ENCODE measurements around the gene VAV2. TPM values are rescaled to one million over a fixed set of nuclear protein-coding genes. Genes with fewer than 3 reads are reported as not detected.

Gene VAV2
- total RNA-seq, 1 donor from 2014 or later = 8.3 TPM

DNA sequence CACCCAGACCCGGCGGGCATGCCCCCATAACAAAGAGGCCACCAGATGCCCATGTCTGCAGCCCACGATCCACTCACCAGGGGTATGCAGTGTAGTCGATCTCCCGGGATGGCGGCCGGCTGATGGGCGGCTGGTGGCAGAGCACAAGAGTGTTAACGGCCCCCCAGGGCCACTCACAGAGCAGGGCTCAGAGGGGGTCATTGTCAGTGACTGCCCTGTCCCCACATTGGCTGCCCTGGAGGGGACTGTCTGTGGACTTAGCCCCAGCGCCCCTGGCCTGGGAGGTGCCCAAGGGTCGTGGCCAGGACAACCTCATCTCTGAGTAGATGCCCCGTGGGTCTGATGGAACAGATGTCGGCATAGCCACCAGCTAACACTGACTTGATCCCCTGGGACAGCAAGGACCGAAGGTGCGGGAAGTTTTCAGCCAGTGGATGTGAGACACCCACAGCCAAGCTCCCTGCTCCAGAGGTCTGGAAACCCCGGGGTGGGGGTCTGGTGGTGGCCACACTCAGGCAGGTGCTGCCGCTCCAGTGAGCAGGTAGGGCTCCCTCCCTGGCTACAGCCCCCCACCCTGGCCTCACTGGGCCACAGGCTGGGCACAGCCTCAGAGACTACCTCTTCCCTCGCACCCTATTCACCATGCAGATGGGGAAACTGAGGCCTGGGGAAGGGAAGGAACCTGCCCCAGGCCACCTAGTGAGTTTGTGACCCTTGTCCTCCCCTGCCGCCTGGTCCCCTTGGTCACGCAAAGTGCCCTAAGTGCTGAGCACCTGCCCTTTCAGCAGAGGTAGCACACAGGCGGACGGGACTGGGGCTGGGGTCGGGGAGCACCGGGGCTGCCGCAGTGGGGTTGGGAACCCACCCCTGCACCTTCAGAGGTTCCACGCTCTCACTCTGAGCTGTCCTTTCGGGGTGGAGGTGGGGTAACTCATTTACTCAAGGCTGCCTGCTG, 215.9 kb downstream of the VAV2 start:
- DNase-seq (ENCODE audit: extremely low spot score in 2 of 2) = no peak
- intact Hi-C loops (cut with DNase I) = no loop called here
- no peaks in the 10 kb centered on the region for H3K9me3 ChIP-seq
- peaks cover 0 to 27% of the 10 kb centered on the region in 2 donors for H3K36me3 ChIP-seq
- no peak for TF ChIP-seq POLR2A (IDR thresholded peaks at IDR 0.05)
- TF ChIP-seq CTCF (IDR thresholded peaks at IDR 0.05) = no peak
- no peak for TF ChIP-seq POLR2AphosphoS5 (IDR thresholded peaks at IDR 0.05; ENCODE audit: insufficient read depth in 1 of 2, low read depth in 1 of 2)
- no peak overlapping the region for H3K27ac ChIP-seq
- H3K27me3 ChIP-seq = no peaks in the 10 kb centered on the region
- H3K4me1 ChIP-seq = no peaks in the 10 kb centered on the region
- H3K4me3 ChIP-seq = no peak overlapping the region

GRCh38 chr9:133775291-133775690, 216.8 kb downstream of the VAV2 start:
- no peak for DNase-seq (ENCODE audit: extremely low spot score in 2 of 2)
- H3K27ac ChIP-seq = no peak overlapping the region
- H3K4me3 ChIP-seq = no peak overlapping the region
- peaks cover 0 to 27% of the 10 kb centered on the region in 2 donors for H3K36me3 ChIP-seq
- TF ChIP-seq POLR2AphosphoS5 (IDR thresholded peaks at IDR 0.05; ENCODE audit: insufficient read depth in 1 of 2, low read depth in 1 of 2) = no peak
- TF ChIP-seq POLR2A (IDR thresholded peaks at IDR 0.05) = no peak
- TF ChIP-seq CTCF (IDR thresholded peaks at IDR 0.05) = no peak
- no peaks in the 10 kb centered on the region for H3K27me3 ChIP-seq
- intact Hi-C loops (cut with DNase I) = no loop called here
- no peaks in the 10 kb centered on the region for H3K4me1 ChIP-seq
- H3K9me3 ChIP-seq = no peaks in the 10 kb centered on the region

DNA sequence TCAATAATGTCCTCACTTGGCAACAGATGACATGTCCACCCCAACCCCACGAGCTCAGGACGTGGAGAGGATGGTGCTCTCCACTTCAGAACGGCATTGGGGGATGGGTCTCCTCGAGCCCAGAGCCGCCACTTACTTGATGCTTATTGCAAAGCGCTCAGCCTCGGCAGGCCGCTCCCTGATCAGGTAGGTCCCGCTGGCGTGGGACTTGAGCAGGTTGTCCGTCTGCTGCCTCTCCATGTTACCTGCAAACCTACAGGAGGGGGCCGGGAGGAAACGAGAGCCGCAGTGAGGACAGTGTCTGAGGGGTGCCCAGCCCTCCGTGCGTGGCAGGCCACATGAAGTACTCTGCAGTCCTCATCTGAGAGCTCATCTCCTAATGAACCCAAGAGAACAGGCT, 217.3 kb downstream of the VAV2 start:
- no peak for DNase-seq (ENCODE audit: extremely low spot score in 2 of 2)
- TF ChIP-seq CTCF (IDR thresholded peaks at IDR 0.05) (no peak), POLR2A (IDR thresholded peaks at IDR 0.05) (no peak), POLR2AphosphoS5 (IDR thresholded peaks at IDR 0.05; ENCODE audit: insufficient read depth in 1 of 2, low read depth in 1 of 2) (no peak)
- Histone ChIP-seq H3K4me1 (no peaks in the 10 kb centered on the region), H3K36me3 (peaks cover 0 to 26% of the 10 kb centered on the region in 2 donors), H3K27ac (no peak overlapping the region), H3K9me3 (no peaks in the 10 kb centered on the region), H3K27me3 (no peaks in the 10 kb centered on the region), H3K4me3 (no peak overlapping the region)
- intact Hi-C loops (cut with DNase I) = no loop called here

DNA sequence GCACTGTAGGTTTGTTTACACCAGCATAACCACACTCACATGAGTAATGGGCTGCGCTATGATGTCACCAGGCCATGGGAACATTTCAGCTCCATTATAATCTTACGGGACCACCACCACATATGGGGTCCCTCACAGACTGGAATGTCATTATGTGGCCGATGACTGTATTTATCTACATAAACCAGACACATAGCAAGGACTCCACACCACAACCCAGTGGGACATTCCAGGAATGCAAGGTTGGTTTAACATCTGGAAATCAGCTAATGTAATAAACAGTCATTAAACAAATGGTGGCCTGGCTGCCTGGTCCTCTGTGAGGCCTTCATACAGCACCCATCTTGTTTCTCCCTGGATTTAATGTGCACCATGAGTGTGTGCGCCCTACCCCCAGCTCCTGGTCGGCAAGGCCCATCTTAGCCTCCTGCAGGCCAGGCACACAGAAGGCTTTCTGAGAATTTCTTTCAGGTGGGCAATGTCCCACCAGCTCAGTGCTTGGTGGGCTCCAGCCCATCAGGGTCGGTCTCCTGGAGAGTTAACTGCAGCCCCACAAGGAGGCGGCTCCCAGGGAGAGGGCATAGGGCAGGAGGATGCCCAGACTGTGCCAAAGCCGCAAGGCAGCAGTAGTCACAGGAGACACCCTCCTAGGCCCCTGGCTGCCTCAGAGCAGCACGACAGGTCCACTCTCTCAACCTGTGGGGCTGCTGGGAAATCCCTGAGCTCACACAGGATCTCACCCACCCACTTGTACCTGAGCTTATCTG, 218.1 kb downstream of the VAV2 start:
- H3K27me3 ChIP-seq = no peaks in the 10 kb centered on the region
- no peaks in the 10 kb centered on the region for H3K4me1 ChIP-seq
- TF ChIP-seq POLR2A (IDR thresholded peaks at IDR 0.05) = no peak
- no peak for TF ChIP-seq POLR2AphosphoS5 (IDR thresholded peaks at IDR 0.05; ENCODE audit: insufficient read depth in 1 of 2, low read depth in 1 of 2)
- TF ChIP-seq CTCF (IDR thresholded peaks at IDR 0.05) = no peak
- H3K27ac ChIP-seq = no peak overlapping the region
- no peak for DNase-seq (ENCODE audit: extremely low spot score in 2 of 2)
- peaks cover 0 to 20% of the 10 kb centered on the region in 2 donors for H3K36me3 ChIP-seq
- intact Hi-C loops (cut with DNase I) = no loop called here
- no peaks in the 10 kb centered on the region for H3K9me3 ChIP-seq
- H3K4me3 ChIP-seq = no peak overlapping the region
